Osteoblast (primary cell): ENCODE measurements around the gene PLB1. TPM values are rescaled to one million over a fixed set of nuclear protein-coding genes. Genes with fewer than 3 reads are reported as not detected.

Source experiments
- DNase-seq: peaks from one replicate; pipeline ENCODE4 v3.0.0; 2011; ENCODE audit warnings: low spot score, mixed read lengths; ENCODE audit not compliant: insufficient read length; ENCODE audit errors: missing footprints
- H2AFZ ChIP-seq: 2 replicates; pipeline ENCODE4 v1.6.0; 2011; ENCODE audit warnings: mild to moderate bottlenecking, low read length
- H3K27ac ChIP-seq: 2 replicates; pipeline ENCODE4 v1.5.1; 2011; ENCODE audit warnings: mild to moderate bottlenecking, low read depth, low read length, moderate library complexity
- H3K27me3 ChIP-seq: 2 replicates; pipeline ENCODE4 v1.6.0; 2012; ENCODE audit warnings: mild to moderate bottlenecking, control low read depth, inconsistent platforms, low read length, moderate library complexity; ENCODE audit not compliant: insufficient read depth
- H3K36me3 ChIP-seq: 2 replicates; pipeline ENCODE4 v1.5.1; 2011; ENCODE audit warnings: mild to moderate bottlenecking, low read length, control low read depth, moderate library complexity; ENCODE audit not compliant: insufficient read depth
- H3K4me1 ChIP-seq: 2 replicates; pipeline ENCODE4 v1.5.1; 2011; ENCODE audit warnings: mild to moderate bottlenecking, low read length, control low read depth, moderate library complexity; ENCODE audit not compliant: insufficient read depth
- H3K4me2 ChIP-seq: 2 replicates; pipeline ENCODE4 v1.6.0; 2011; ENCODE audit warnings: mild to moderate bottlenecking, low read length; ENCODE audit not compliant: insufficient read depth
- H3K4me3 ChIP-seq: fragments of 200-600 bp; sonication (generic); 3 replicates; pipeline ENCODE4 v1.5.1; 2012; ENCODE audit warnings: mild to moderate bottlenecking, low read length, inconsistent platforms; ENCODE audit not compliant: insufficient read depth
- H3K79me2 ChIP-seq: 2 replicates; pipeline ENCODE4 v1.6.0; 2012; ENCODE audit warnings: mild to moderate bottlenecking, low read length, control low read depth, inconsistent platforms; ENCODE audit not compliant: insufficient read depth
- H3K9me3 ChIP-seq: 2 replicates; pipeline ENCODE4 v1.5.1; 2011; ENCODE audit warnings: low read depth, low read length, control low read depth
- H4K20me1 ChIP-seq: 2 replicates; pipeline ENCODE4 v1.6.0; 2012; ENCODE audit warnings: mild to moderate bottlenecking, low read length, control low read depth; ENCODE audit not compliant: insufficient read depth
- total RNA-seq: library from RNA; depleted of rRNA; stranded (reverse); fragments of >200 nt; gene quantifications from 2 replicates; pipeline ENCODE4 v1.2.3, GENCODE V29; 2012
- TF ChIP-seq, protein P1 (sequence below): IDR thresholded peaks from 2 replicates; pipeline ENCODE4 v1.5.1; 2011; ENCODE audit warnings: mild to moderate bottlenecking, low read depth, low read length, moderate library complexity; ENCODE audit errors: extremely low read depth

The PLB1 gene
- total RNA-seq, 1 donor: 0.36 TPM

GRCh38 chr2:28583899-28584553 lies 88.2 kb downstream of the PLB1 start:
- Histone ChIP-seq H3K27me3 (no peaks in the 10 kb centered on the region), H3K4me2 (peak overlapping the region; percentile 94), H3K9me3 (no peaks in the 10 kb centered on the region), H2AFZ (peak overlapping the region; percentile 95), H3K4me1 (peaks cover 27% of the 10 kb centered on the region), H3K36me3 (no peaks in the 10 kb centered on the region), H4K20me1 (no peaks in the 10 kb centered on the region), H3K27ac (peak overlapping the region; percentile 97), H3K4me3 (peak overlapping the region; percentile 66), H3K79me2 (no peaks in the 10 kb centered on the region)
- TF ChIP-seq, protein P1, sequence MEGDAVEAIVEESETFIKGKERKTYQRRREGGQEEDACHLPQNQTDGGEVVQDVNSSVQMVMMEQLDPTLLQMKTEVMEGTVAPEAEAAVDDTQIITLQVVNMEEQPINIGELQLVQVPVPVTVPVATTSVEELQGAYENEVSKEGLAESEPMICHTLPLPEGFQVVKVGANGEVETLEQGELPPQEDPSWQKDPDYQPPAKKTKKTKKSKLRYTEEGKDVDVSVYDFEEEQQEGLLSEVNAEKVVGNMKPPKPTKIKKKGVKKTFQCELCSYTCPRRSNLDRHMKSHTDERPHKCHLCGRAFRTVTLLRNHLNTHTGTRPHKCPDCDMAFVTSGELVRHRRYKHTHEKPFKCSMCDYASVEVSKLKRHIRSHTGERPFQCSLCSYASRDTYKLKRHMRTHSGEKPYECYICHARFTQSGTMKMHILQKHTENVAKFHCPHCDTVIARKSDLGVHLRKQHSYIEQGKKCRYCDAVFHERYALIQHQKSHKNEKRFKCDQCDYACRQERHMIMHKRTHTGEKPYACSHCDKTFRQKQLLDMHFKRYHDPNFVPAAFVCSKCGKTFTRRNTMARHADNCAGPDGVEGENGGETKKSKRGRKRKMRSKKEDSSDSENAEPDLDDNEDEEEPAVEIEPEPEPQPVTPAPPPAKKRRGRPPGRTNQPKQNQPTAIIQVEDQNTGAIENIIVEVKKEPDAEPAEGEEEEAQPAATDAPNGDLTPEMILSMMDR: no peak
- peak; percentile 96 for DNase-seq

GRCh38 chr2:28586867-28587266 lies 91.0 kb downstream of the PLB1 start:
- no peaks in the 10 kb centered on the region for H3K9me3 ChIP-seq
- H4K20me1 ChIP-seq: no peaks in the 10 kb centered on the region
- no peak overlapping the region for H2AFZ ChIP-seq
- H3K27ac ChIP-seq: no peak overlapping the region
- no peak overlapping the region for H3K4me3 ChIP-seq
- H3K4me1 ChIP-seq: peaks cover 27% of the 10 kb centered on the region
- TF ChIP-seq, protein P1: no peak
- H3K36me3 ChIP-seq: no peaks in the 10 kb centered on the region
- DNase-seq: no peak
- H3K4me2 ChIP-seq: no peak overlapping the region
- no peaks in the 10 kb centered on the region for H3K27me3 ChIP-seq
- no peaks in the 10 kb centered on the region for H3K79me2 ChIP-seq

DNA sequence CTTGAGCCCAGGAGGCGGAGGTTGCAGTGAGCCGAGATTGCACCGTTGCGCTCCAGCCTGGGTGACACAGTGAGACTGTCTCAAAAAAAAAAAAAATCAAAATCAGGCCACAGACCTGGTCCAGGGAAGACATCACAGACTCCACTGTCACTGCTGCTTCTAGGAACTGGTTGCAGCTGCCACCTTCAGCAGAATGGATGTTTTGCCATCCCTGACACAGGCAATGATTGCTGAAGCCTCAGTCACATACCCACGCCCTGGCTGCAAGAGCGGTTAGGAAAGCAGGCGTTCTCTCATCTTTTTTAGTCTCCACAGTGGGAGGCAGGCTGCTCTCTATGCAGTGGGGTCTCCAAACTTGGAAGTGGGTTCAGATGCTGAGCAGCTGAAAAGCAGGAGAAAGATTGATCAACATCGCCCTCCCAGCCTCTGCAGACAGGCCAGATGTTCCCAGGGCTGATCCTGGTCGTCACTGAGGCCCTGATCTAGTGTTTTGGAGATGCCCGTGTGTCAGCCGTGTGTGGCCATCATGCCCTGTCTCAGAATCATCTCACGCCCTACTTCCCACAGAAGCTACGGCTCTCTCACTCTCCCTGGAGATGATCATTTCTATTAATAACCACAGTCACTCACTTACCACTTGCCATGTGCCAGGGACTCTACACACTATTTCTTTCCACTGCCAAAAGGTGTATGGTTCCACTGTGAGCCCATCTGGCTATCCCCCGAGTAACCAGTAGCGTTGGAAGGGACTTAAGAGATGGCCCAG lies 91.8 kb downstream of the PLB1 start:
- no peaks in the 10 kb centered on the region for H3K9me3 ChIP-seq
- DNase-seq: no peak
- no peak overlapping the region for H3K4me2 ChIP-seq
- no peaks in the 10 kb centered on the region for H3K36me3 ChIP-seq
- H3K27me3 ChIP-seq: no peaks in the 10 kb centered on the region
- peak overlapping the region; percentile 86 for H2AFZ ChIP-seq
- TF ChIP-seq, protein P1: no peak
- H3K27ac ChIP-seq: no peak overlapping the region
- no peaks in the 10 kb centered on the region for H3K79me2 ChIP-seq
- H4K20me1 ChIP-seq: no peaks in the 10 kb centered on the region
- H3K4me1 ChIP-seq: peaks cover 27% of the 10 kb centered on the region
- H3K4me3 ChIP-seq: no peak overlapping the region

- H3K27ac ChIP-seq: no peak overlapping the region
- H3K79me2 ChIP-seq: no peaks in the 10 kb centered on the region
- H3K4me2 ChIP-seq: no peak overlapping the region
- DNase-seq: no peak
- no peak overlapping the region for H3K4me3 ChIP-seq
- peak overlapping the region; percentile 86 for H2AFZ ChIP-seq
- no peaks in the 10 kb centered on the region for H3K27me3 ChIP-seq
- no peaks in the 10 kb centered on the region for H3K9me3 ChIP-seq
- H4K20me1 ChIP-seq: no peaks in the 10 kb centered on the region
- TF ChIP-seq, protein P1: no peak
- H3K4me1 ChIP-seq: peaks cover 27% of the 10 kb centered on the region
- no peaks in the 10 kb centered on the region for H3K36me3 ChIP-seq
Measured at GRCh38 chr2:28588292-28588670, 92.4 kb downstream of the PLB1 start.
